ENCODE results near the gene RAD9A. TPM values are rescaled to one million over a fixed set of nuclear protein-coding genes. Genes with fewer than 3 reads are reported as not detected.
"Not testable (repeated sequence)": the region's sequence is repeated elsewhere in the genome, so short reads cannot be mapped to it uniquely, and the experiment has no call there.

Gene RAD9A
- total RNA-seq, 1 donor from 2014 or later: 8.3 TPM

- no peaks in the 10 kb centered on the region for H3K36me3 ChIP-seq (ENCODE audit: control insufficient read depth, insufficient read depth, low read length)
- TF ChIP-seq CTCF (IDR thresholded peaks at IDR 0.05; ENCODE audit: insufficient read depth, low read length, poor library complexity, severe bottlenecking): no peak
- no peak overlapping the region for H3K4me3 ChIP-seq (ENCODE audit: low read depth, low read length)
- H3K27me3 ChIP-seq (ENCODE audit: control insufficient read depth, insufficient read depth, low read length): no peaks in the 10 kb centered on the region
- DNase-seq (ENCODE audit: low read depth): no peak
Measured at GRCh38 chr11:67423466-67423865, 31.7 kb downstream of the RAD9A start.

- no peak for DNase-seq (ENCODE audit: low read depth)
- H3K4me3 ChIP-seq (ENCODE audit: low read depth, low read length): no peak overlapping the region
- TF ChIP-seq CTCF (IDR thresholded peaks at IDR 0.05; ENCODE audit: insufficient read depth, low read length, poor library complexity, severe bottlenecking): no peak
- no peaks in the 10 kb centered on the region for H3K27me3 ChIP-seq (ENCODE audit: control insufficient read depth, insufficient read depth, low read length)
- H3K36me3 ChIP-seq (ENCODE audit: control insufficient read depth, insufficient read depth, low read length): no peaks in the 10 kb centered on the region
Measured at GRCh38 chr11:67423891-67424613, 32.3 kb downstream of the RAD9A start.

GRCh38 chr11:67427364-67427859 lies 35.6 kb downstream of the RAD9A start:
- peak overlapping the region; percentile 64 for H3K4me3 ChIP-seq (ENCODE audit: low read depth, low read length)
- not testable (repeated sequence) for H3K36me3 ChIP-seq (ENCODE audit: control insufficient read depth, insufficient read depth, low read length); DNase-seq (ENCODE audit: low read depth)

GRCh38 chr11:67428052-67429001 lies 36.5 kb downstream of the RAD9A start, which contains the start of gene RPS6KB2:
Gene RPS6KB2, plus strand, starts transcription at chr11:67428494. Its CDS starts 52 bp downstream, at chr11:67428546.
- H3K27me3 ChIP-seq (ENCODE audit: control insufficient read depth, insufficient read depth, low read length): no peaks in the 10 kb centered on the region
- DNase-seq (ENCODE audit: low read depth): peak; percentile 79
- TF ChIP-seq CTCF (IDR thresholded peaks at IDR 0.05; ENCODE audit: insufficient read depth, low read length, poor library complexity, severe bottlenecking): no peak

More at GRCh38 chr11:67427364-67427859, 35.6 kb downstream of the RAD9A start:
- H3K27me3 ChIP-seq (ENCODE audit: control insufficient read depth, insufficient read depth, low read length): not testable (repeated sequence)

GRCh38 chr11:67429038-67429668 lies 37.4 kb downstream of the RAD9A start:
- Histone ChIP-seq H3K27me3 (ENCODE audit: control insufficient read depth, insufficient read depth, low read length) (no peaks in the 10 kb centered on the region), H3K36me3 (ENCODE audit: control insufficient read depth, insufficient read depth, low read length) (no peaks in the 10 kb centered on the region), H3K4me3 (ENCODE audit: low read depth, low read length) (peak overlapping the region; percentile 64)
- TF ChIP-seq CTCF (IDR thresholded peaks at IDR 0.05; ENCODE audit: insufficient read depth, low read length, poor library complexity, severe bottlenecking): no peak
- no peak for DNase-seq (ENCODE audit: low read depth)

More at GRCh38 chr11:67428052-67429001, 36.5 kb downstream of the RAD9A start, which contains the start of gene RPS6KB2:
- peak within 1 kb of the TSS; percentile 64 for H3K4me3 ChIP-seq (ENCODE audit: low read depth, low read length)
- H3K36me3 ChIP-seq (ENCODE audit: control insufficient read depth, insufficient read depth, low read length): no peaks in the 10 kb centered on the region

Data from kidney epithelial cell (primary cell).